ENCODE measurements around the gene CDKN2C.

GRCh38 chr1:50973255-50973654, 3.2 kb downstream of the CDKN2C start:
- TF ChIP-seq, protein P1, sequence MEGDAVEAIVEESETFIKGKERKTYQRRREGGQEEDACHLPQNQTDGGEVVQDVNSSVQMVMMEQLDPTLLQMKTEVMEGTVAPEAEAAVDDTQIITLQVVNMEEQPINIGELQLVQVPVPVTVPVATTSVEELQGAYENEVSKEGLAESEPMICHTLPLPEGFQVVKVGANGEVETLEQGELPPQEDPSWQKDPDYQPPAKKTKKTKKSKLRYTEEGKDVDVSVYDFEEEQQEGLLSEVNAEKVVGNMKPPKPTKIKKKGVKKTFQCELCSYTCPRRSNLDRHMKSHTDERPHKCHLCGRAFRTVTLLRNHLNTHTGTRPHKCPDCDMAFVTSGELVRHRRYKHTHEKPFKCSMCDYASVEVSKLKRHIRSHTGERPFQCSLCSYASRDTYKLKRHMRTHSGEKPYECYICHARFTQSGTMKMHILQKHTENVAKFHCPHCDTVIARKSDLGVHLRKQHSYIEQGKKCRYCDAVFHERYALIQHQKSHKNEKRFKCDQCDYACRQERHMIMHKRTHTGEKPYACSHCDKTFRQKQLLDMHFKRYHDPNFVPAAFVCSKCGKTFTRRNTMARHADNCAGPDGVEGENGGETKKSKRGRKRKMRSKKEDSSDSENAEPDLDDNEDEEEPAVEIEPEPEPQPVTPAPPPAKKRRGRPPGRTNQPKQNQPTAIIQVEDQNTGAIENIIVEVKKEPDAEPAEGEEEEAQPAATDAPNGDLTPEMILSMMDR (conservative IDR thresholded peaks at IDR 0.05): no peak
- TF ChIP-seq ZFX (IDR thresholded peaks at IDR 0.05): no peak
